T follicular helper cell (primary cell): ENCODE data around the gene SNX2.

Source experiments
- DNase-seq: peaks from one replicate; pipeline ENCODE4 v3.0.0-alpha.2; 2020; ENCODE audit warnings: low read depth

SNX2 gene

DNA sequence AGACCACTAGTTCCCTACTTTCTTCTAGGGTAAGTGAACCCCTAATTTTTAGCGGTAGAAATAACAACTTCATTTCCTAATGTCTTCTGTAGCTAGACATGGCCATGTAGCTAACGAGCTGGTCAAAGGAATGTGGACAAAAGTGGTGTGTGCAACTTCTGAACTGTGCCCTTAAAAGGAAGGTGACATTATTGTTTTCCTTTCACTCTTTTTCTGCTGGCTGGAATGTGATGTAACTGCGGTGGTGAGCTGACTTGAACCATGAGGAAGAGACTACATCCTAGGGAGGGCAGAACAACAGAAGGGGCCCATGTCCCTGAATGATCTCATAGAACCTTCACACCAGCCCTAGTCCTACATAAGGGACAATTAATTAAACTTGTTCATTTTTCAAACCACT is 1.3 kb upstream of the SNX2 start:
- no peak for DNase-seq

DNA sequence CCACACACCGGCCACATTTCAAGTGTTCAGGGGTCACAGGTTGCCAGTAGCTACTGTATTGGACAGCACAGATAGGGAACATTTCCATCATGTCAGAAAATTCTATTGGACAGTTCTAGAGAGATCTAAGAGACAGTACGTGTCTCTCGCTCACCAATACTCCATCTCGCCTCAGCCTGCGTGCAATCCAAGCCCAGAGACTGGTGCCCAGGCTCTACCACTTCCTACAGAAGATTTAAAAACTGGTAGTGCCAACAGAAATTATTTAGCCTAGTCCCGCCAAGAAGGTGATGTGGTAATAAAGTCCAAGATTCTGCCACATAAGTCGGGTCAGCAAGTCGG is 390 bp upstream of the SNX2 start:
- no peak for DNase-seq

DNA sequence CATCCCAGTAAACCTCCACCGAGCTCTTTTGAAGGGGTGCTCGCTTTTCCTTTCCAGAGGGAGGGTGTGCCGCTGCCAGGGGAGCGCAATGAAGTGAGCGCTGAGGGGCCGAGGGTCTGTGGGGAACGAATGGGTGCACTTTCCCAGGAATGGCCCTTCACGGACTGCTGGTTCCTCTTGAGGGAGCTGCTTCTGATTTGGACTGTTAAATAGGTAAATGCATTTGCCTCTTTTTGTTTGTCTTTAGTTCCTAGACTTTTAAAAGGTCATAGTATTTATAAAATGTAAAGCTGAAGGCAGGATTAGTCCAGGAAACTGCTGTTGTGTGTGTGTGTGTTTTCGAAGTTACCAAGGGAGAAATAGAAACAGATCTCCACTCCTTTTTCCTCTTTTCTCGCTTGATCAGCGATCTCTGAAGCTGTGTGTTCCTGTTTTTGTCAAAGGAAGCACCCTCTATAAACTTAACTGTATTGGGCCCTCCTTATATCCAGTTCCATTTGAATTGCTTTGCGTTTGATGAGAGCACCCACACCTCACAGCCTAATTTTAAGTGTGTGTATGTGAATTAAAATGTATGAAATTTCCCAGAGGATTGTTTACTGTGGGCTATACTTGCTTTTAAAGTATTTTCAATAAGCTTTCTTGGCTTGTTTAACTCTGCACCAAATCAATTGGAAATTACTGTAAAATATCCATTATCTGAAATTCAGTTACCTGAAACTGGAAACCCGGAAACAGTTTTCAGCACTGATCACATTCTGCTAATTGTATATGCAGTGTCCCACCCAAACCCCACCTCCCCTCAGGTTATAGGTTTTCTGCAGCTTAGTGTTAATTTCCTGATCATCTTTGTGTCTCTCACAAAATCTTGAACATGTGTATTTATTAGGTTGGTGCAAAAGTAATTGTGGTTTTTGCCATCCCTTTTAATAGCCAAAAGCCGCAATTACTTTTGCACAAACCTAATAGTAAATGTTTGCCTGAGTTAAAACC is 966 bp downstream of the SNX2 start:
- DNase-seq: no peak

DNA sequence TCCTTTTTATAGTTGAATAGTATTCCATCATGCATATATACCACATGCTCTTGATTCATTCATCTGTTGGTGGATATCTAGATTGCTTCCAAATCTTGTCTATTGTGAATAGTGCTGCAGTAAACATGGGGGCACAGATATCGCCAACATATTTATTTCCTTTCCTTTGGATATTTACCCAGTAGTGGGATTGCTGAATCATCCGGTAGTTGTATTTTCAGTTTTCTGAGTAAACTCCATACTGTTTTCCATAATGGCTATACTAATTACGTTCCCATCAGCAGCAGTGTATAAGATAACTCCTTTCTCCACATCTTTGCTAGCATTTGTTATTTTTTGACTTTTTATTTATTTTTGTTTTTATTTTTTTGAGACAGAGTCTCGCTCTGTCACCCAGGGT is 3.3 kb downstream of the SNX2 start:
- DNase-seq: no peak

DNA sequence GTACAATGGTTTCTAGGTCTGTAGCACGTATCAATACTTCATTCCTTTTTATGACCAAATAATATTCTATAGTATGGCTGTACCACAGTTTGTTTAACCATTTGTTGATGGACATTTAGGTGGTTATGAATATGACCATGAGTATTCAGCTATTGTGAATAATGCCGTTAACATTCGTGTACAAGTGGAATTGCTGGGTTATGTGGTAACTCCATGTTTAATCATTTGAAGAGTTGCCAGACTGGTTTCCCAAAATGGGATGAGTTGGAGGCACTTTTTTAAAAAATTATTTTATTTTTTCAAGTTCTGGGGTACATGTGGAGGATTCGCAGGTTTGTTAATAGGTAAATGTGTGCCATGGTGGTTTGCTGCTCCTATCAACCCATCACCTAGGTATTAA is 4.6 kb downstream of the SNX2 start:
- DNase-seq: no peak

DNA sequence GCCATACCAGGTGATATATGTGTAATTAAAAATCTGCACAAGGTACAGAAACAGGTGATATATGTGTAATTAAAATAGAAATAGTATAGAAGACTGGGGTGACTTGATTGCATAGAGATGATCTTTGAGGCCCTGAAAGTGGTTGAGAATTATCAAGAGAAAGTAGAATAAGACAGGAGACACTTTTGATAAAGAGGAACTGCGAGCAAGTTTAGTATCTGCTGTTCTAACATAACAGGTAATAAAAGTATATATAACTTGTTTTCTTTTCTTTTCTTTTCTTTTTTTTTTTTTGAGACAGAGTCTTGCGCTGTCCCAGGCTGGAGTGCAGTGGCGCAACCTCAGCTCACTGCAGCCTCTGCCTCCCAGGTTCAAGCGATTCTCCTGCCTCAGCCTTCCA is 5.4 kb downstream of the SNX2 start:
- DNase-seq: no peak

DNA sequence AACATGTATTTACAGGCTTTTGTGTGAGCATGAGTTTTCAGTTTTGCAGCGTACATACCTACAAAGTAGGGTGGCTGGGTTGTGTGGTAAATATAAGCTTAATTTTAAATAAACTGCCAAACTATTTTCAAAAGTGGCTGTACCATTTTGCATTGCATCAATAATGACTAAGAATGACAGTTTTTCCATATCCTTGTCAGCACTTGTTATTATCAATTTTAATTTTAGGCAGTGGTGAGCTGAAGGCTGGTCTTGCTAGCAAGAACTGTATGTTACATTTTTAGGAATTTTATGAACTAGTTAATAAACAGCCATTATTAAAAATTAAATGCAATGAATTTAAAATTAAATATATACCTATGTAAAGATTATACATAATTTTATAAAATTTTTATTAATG is 6.6 kb downstream of the SNX2 start:
- DNase-seq: no peak

DNA sequence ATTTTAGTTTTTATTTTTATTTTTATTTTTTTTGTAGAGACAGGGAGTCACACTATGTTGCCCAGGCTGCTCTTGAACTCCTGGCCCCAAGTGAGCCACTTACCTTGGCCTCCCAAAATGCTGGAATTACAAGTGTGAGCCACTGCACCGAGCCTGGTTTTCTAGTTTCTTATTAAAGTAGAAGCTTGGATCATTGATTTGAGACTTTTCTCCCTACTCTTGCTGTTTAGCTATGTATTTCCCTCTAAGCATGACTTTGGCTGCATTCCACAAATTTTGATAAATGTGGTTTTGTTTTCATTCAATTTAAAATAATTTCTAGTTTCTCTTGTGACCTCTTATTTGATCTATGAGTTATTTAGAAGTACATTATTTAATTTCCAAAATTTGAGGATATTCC is 10.4 kb downstream of the SNX2 start:
- no peak for DNase-seq

DNA sequence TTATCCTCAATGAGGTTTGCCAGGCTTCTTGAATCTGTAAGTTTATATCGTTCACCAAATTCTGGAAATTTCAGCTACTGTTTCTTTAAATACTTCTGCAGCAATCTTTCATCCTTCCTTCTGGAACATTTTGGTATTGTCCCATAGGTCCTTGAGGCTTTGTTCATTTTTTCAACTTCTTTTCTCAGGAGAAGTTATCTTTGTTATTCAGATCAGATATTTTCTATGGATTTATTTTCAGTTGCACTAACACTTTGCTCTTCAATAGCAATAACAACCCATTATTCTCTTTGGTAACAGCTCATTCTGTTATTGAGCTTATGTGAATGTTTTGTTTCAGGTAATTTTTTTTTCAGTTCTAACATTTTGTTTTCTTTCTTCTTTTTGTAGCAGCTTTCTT is 13.5 kb downstream of the SNX2 start:
- no peak for DNase-seq

DNA sequence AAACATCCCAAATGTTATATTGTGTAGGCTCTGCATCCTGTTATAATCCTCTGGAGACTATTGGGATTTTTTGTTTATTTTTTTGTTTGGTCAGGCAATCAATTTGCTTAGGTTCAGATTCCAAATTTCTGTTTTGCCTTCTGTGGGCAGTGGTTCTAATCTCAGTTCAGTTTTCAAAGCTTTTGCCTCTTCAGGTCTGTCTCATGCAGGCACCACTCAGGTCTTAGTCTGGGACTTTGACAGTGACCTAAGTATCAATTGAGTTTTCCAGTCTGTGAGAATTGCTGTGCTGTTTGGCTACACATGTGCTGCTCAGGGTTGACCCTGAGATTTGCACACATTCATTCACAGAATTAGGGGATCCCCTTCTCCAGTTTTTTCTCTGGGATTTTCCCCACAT is 14.1 kb downstream of the SNX2 start:
- DNase-seq: no peak

DNA sequence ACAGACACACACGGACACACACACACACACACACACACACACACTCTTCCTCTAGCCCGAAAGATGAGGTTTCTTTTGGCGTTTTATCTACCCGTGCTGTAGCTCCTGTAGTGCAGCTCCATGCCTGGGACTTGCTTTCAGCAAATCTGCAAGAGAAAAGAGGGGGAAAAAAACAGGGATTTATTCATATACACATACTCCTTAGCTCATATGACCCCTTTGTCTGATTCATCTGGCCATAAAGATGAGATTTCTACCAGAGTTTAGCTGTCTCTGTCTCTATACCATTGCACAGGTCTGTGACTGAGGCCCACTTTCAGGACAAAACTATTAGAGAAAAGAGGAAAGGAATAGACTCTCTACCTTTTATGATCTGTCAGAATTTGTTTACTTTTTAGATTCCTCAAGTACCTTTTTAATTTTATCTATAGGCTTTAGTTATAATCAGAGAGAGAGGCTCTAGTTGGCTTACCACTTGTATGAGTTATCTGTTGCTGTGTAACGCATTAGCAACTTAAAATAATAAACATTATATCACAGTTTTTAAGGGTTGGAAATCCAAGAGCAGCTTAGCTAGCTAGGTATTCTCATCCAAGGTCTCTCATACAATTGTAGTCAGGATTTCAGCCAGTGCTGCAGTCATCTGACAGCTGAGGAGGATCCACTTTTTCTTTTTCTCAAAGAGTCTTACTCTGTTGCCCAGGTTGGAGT is 14.7 kb downstream of the SNX2 start:
- DNase-seq: no peak

DNA sequence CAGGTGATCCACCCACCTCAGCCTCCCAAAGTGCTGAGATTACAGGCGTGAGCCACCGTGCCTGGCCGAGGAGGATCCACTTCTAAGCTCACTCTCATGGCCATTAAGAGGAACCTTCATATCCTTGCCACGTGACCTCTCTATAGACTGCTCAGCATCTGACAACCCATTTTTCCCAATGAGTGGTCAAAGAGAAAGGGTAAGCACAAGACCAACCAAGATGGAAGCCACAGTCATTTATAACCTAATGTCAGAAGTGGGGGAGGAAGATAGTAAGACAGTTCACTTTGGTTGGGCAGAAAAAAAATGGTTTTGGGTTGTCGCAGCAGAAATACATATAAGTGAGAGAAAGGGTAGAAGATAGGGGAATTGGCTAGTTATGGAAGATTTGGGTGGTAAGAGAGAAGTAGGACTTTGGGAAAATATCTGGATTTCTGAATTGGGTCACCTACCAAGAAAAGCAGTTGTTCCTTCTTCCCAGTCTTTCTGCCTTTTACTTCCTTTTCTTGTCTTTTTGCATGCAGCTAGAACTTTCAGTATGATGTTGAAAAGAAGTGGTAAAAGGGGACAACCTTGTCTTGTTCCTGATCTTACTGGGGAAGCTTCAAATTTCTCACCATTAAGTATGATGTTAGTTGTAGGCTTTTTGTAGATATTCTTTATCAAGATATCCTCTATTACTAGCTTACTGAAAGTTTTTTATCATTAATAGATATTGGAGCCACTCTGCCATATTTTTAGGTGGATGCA is 15.6 kb downstream of the SNX2 start:
- no peak for DNase-seq

DNA sequence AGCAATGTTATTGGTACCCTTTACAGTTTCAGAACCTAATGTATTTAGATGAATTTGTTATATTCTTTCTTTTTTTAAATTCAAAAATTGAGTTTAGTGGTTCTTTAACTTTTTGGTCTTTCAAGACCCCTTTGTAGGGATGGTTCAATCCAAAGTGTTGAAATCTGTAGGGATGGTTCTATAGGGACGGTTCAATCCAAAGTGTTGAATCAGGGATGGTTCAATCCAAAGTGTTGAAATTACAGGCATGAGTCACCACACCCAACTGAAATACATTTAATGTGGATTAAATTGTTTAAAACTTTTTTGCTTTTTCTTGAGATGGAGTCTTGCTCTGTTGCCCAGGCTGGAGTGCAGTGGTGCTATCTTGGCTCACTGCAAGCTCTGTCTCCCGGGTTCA is 30.6 kb downstream of the SNX2 start:
- no peak for DNase-seq

DNA sequence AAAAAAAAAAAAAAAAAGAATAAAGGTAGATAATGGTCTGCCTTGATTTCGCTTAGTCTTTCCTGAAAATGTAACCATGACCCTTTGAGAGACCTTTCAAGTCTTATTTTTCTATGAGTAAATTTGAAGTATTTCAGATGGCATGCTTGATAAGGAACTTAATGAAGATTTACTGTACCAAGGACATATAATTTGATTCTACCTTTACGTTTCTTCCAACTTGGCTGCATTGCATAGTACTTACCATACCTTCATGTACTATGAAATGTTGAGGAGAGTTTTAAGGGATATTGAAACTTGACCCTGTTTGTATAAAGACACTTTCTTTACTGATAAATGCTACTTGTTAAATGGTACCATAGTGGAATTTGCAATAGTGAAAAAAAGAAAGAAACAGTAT is 35.5 kb downstream of the SNX2 start:
- DNase-seq: no peak

DNA sequence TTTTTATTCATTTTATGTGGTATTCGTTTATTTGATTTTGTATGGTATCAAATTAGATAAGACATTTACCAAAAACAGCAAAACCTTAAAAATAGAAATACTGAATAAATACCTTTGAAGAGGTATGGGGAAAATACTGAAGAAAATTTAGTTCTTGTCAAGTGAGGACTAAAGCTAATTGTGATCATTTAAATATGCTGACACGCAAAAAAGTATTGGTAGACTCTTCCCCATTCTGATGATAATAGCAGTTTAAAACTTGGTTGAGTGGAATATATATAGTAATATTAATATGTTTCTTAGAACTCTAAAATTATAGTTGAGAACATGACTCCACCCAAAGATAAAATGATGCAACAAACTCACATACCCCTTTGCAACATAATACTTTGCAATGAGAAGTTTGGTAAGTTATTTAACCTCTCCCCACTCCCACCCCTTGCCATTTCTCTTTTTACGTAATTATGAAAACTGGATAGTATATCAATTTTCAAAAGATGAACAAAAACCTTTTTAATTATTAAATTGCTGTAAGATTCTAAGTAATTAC is 40.4 kb downstream of the SNX2 start:
- no peak for DNase-seq

DNA sequence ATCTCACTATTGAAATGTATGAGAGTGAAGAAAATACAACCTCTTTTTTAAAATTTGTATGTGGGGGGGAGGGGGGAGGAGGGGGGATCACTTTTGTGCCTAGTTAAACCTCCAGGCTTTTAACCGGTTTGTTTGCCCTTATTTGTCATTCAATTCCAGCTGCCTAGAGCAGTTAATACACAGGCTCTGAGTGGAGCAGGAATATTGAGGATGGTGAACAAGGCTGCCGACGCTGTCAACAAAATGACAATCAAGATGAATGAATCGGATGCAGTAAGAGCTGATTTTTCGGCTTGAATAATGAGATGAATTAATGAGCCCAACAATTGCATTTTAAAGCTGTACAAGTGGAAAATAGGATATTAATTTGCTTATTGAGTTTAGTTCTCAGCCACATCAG is 41.9 kb downstream of the SNX2 start:
- no peak for DNase-seq

DNA sequence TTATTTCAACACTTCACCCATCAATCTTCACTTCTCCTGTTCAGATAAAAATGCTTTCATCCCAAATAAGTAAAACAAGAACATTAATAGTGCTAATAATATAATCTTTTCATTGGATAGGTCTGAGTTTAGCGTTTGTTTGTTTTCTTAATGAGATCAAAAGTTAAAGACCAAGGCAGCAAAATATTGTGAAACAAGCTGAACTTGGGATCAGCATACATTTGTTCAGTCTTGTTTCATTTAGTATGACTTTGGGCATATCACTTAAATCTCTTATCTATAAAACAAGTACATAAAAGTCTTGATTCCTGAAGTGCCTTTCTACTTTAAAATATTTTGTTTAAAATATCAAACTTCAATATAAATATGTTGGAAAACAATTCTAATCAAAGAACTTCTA is 57.1 kb downstream of the SNX2 start:
- DNase-seq: no peak

DNA sequence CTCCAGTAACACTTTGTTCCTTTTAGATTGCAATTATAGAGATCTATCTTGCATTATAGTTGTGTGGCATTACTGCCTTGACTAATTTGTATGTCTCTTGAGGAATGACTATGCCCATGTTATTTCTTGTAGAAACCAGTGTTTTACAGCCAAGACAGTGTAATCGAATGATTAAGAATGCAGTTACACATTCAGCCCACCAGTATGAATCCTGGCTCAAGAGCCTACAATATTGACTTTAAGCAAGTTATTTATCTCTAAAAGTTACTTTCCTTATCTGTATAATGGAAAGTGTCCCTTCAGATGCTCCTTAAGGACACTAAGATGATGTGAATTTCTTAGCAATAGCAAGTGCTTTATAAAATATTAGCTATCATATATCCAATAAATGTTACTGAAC is 60.8 kb downstream of the SNX2 start:
- DNase-seq: no peak

DNA sequence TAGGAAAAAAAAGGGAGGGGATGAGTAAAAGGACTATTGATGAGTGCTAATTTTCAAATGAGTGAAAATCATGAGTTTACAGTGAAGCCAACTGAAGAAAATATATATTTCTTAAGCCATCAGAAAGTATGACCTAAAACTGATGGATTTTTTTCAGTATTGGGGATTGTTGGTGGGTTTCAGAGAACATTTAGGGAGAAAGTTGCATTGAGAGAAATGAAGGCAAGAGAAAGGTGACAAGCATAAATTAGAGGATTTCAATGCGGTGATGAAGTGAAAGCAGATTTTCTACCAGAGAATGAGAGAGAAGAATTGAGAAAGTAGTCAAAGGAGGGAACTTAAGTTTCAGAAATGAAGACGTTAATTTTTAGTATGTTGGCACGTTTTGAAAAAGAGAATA is 62.1 kb downstream of the SNX2 start:
- no peak for DNase-seq

DNA sequence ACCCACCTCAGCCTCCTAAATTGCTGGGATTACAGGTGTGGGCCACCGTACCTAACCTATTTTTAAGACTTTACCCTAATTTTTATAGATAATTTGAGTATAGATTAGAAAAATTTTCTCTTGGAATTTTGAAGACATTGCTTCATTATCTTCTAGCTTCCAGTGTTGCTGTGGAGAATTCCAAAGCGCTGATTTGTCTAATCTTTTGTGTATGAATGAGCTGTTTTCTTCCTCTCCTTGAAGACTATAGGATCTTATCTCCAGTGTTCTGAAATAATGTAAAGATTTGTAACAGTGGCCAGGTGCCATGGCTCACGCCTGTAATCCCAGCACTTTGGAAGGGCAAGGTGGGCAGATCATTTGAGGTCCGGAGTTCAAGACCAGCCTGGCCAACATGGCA is 64.9 kb downstream of the SNX2 start:
- DNase-seq: no peak

DNA sequence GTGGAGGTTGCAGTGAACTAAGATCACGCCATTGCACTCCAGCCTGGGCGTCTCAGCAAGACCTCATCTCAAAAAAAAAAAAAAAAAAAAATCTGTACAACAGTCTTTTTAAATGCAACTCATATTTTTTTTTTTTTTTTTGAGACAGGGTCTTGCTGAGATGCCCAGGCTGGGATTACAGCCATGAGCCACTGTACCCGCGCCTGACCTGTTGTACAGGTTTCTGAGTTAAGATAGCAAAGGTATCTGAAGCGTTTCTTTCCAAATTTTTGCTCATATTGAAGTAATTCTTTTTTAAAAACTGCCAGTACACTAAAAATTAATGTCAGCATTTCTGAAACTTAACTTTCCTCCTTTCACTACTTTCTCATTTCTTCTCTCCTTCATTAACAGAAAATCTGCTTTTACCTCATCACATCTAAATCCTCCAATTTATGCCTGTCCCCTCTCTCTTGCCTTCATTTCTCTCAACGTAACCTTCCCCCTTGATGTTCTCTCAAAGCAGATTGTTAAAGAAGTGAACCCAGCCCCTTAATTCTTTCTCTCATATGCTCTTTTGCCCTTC is 67.2 kb downstream of the SNX2 start:
- DNase-seq: no peak
